ENCODE measurements around the gene MACROD1.

Gene MACROD1

GRCh38 chr11:64076758-64077157 lies 89.2 kb downstream of the MACROD1 start:
- TF ChIP-seq MAX (IDR thresholded peaks at IDR 0.05; ENCODE audit: low read depth, low read length) (no peak), POLR2A (IDR thresholded peaks at IDR 0.05; ENCODE audit: extremely low read depth, insufficient read length) (no peak), MYC (IDR thresholded peaks at IDR 0.05; ENCODE audit: low read depth, low read length) (no peak), CTCF (IDR thresholded peaks at IDR 0.05; ENCODE audit: low read depth, low read length) (no peak)
- no peak overlapping the region for H3K4me3 ChIP-seq (ENCODE audit: low read depth, low read length)
- DNase-seq (ENCODE audit: low read depth) = no peak

GRCh38 chr11:64074239-64074638 lies 91.7 kb downstream of the MACROD1 start:
- TF ChIP-seq MAX (IDR thresholded peaks at IDR 0.05; ENCODE audit: low read depth, low read length) (peak; percentile 56), MYC (IDR thresholded peaks at IDR 0.05; ENCODE audit: low read depth, low read length) (no peak), CTCF (IDR thresholded peaks at IDR 0.05; ENCODE audit: low read depth, low read length) (no peak), POLR2A (IDR thresholded peaks at IDR 0.05; ENCODE audit: extremely low read depth, insufficient read length) (no peak)
- peak; percentile 66 for DNase-seq (ENCODE audit: low read depth)
- H3K4me3 ChIP-seq (ENCODE audit: low read depth, low read length) = no peak overlapping the region

- TF ChIP-seq CTCF (IDR thresholded peaks at IDR 0.05; ENCODE audit: low read depth, low read length) (no peak), MAX (IDR thresholded peaks at IDR 0.05; ENCODE audit: low read depth, low read length) (no peak), MYC (IDR thresholded peaks at IDR 0.05; ENCODE audit: low read depth, low read length) (no peak), POLR2A (IDR thresholded peaks at IDR 0.05; ENCODE audit: extremely low read depth, insufficient read length) (no peak)
- DNase-seq (ENCODE audit: low read depth) = no peak
Observed at GRCh38 chr11:64073542-64073941, 92.4 kb downstream of the MACROD1 start.

GRCh38 chr11:64072871-64073270 lies 93.0 kb downstream of the MACROD1 start:
- no peak for DNase-seq (ENCODE audit: low read depth)
- no peak overlapping the region for H3K4me3 ChIP-seq (ENCODE audit: low read depth, low read length)
- TF ChIP-seq CTCF (IDR thresholded peaks at IDR 0.05; ENCODE audit: low read depth, low read length) = no peak
- TF ChIP-seq POLR2A (IDR thresholded peaks at IDR 0.05; ENCODE audit: extremely low read depth, insufficient read length) = no peak
- TF ChIP-seq MAX (IDR thresholded peaks at IDR 0.05; ENCODE audit: low read depth, low read length) = no peak
- no peak for TF ChIP-seq MYC (IDR thresholded peaks at IDR 0.05; ENCODE audit: low read depth, low read length)

More at GRCh38 chr11:64073542-64073941, 92.4 kb downstream of the MACROD1 start:
- H3K4me3 ChIP-seq (ENCODE audit: low read depth, low read length) = no peak overlapping the region

DNA sequence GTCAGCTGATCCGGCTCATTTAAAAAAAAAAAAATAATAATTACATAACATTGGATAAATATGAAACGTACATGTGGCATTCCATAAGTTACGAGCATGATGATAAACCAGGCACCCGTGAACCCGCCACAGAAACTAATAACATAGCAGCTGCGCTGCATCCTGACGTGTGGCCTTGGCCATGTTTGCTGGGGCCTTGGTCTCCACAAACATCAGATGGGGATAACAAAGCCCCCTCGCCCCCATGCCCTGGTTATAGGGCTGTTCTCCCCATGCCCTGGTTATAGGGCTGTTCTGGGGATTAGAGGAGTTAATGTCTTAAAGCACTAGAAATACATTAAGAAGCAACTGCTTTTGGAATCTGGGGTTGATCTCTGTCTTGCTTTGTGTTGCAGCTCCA lies 93.5 kb downstream of the MACROD1 start:
- no peak overlapping the region for H3K4me3 ChIP-seq (ENCODE audit: low read depth, low read length)
- TF ChIP-seq POLR2A (IDR thresholded peaks at IDR 0.05; ENCODE audit: extremely low read depth, insufficient read length) (no peak), MYC (IDR thresholded peaks at IDR 0.05; ENCODE audit: low read depth, low read length) (no peak), MAX (IDR thresholded peaks at IDR 0.05; ENCODE audit: low read depth, low read length) (no peak), CTCF (IDR thresholded peaks at IDR 0.05; ENCODE audit: low read depth, low read length) (no peak)
- DNase-seq (ENCODE audit: low read depth) = no peak

DNA sequence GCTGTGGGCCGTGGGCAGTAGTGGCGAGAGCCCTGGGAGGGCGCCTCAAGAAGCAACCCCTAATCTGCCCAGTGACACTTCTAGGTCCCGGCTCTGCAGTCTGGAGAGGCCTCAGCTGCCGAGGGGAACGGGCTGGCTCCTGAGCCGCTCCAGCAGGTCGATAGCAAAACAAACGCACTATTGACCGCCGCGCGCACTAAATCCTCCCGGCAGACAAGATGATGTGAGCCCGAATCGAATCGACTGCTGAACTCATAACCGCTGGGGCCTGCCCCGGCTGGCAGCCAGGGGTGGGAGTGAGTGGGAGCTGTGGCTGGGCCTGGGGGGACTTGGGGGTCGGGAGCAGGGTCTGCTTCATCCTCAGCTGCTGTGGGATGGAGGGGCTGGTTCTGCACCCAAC lies 94.1 kb downstream of the MACROD1 start:
- DNase-seq (ENCODE audit: low read depth) = no peak
- TF ChIP-seq MAX (IDR thresholded peaks at IDR 0.05; ENCODE audit: low read depth, low read length) = no peak
- no peak for TF ChIP-seq MYC (IDR thresholded peaks at IDR 0.05; ENCODE audit: low read depth, low read length)
- TF ChIP-seq POLR2A (IDR thresholded peaks at IDR 0.05; ENCODE audit: extremely low read depth, insufficient read length) = no peak
- no peak for TF ChIP-seq CTCF (IDR thresholded peaks at IDR 0.05; ENCODE audit: low read depth, low read length)

More for the DNA sequence above, 94.1 kb downstream of the MACROD1 start:
- H3K4me3 ChIP-seq (ENCODE audit: low read depth, low read length) = no peak overlapping the region
